HFF-Myc (cell line): ENCODE results near the gene ST8SIA2.

Source experiments
- DNase-seq: peaks from one replicate; pipeline ENCODE4 v3.0.0-alpha.2; 2011; ENCODE audit warnings: low read depth; ENCODE audit errors: extremely low read depth
- H3K4me3 ChIP-seq: replicated peaks from 2 replicates; pipeline ENCODE4 v1.5.1; 2011; ENCODE audit warnings: low read depth, mild to moderate bottlenecking, control low read depth, low read length
- TF ChIP-seq, protein P1 (sequence below): IDR thresholded peaks from 2 replicates; pipeline ENCODE4 v1.5.1; 2012; ENCODE audit warnings: mild to moderate bottlenecking, low read depth, low read length, control low read depth; ENCODE audit errors: missing control alignments

The ST8SIA2 gene

GRCh38 chr15:92365084-92365483, 28.6 kb upstream of the ST8SIA2 start:
- TF ChIP-seq, protein P1, sequence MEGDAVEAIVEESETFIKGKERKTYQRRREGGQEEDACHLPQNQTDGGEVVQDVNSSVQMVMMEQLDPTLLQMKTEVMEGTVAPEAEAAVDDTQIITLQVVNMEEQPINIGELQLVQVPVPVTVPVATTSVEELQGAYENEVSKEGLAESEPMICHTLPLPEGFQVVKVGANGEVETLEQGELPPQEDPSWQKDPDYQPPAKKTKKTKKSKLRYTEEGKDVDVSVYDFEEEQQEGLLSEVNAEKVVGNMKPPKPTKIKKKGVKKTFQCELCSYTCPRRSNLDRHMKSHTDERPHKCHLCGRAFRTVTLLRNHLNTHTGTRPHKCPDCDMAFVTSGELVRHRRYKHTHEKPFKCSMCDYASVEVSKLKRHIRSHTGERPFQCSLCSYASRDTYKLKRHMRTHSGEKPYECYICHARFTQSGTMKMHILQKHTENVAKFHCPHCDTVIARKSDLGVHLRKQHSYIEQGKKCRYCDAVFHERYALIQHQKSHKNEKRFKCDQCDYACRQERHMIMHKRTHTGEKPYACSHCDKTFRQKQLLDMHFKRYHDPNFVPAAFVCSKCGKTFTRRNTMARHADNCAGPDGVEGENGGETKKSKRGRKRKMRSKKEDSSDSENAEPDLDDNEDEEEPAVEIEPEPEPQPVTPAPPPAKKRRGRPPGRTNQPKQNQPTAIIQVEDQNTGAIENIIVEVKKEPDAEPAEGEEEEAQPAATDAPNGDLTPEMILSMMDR: no peak
- H3K4me3 ChIP-seq: no peak overlapping the region
- no peak for DNase-seq

DNA sequence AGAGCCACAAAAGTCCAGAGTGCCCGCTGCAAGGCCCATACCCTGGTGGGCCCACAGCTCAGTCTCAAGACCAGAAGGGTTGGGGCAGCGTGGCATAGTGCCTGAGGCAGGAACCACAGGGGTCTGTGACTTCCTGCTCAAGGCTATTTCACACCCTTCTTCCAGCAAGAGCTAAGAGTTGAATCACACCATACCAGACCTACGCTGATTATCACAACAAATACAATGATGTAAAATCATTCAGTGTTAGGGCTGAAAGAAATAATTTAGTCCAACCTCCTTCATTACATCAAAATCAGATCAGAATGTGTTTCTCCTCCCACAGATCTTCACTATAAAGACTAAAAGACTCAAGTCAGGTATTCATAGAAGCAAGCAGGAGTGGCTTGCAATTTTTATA, 27.8 kb upstream of the ST8SIA2 start:
- TF ChIP-seq, protein P1: no peak
- no peak overlapping the region for H3K4me3 ChIP-seq
- no peak for DNase-seq

- TF ChIP-seq, protein P1: no peak
- H3K4me3 ChIP-seq: no peak overlapping the region
- no peak for DNase-seq
Observed at GRCh38 chr15:92366381-92366780, 27.3 kb upstream of the ST8SIA2 start.

- TF ChIP-seq, protein P1: no peak
- no peak overlapping the region for H3K4me3 ChIP-seq
- no peak for DNase-seq
Observed at GRCh38 chr15:92375057-92375456, 18.6 kb upstream of the ST8SIA2 start.

DNA sequence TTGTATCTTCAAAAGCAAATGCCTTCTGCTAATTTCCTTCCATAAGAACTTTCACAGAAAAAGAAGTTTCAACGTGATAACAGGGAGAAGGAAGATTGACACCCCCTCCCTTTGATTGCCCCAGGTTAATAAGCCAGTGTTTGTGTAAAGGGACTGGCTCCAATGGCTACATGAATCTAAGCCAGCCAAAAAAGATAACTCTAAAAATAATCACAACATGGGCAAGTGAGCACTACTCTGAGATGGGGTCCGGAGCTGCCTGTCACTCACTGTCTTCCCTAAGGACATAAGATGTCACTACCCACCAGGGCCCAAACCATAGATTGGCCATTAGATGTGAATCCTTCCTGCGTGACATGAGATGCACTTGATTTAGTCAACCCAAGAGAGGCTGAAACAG, 17.6 kb upstream of the ST8SIA2 start:
- DNase-seq: no peak
- TF ChIP-seq, protein P1: no peak
- H3K4me3 ChIP-seq: no peak overlapping the region

DNA sequence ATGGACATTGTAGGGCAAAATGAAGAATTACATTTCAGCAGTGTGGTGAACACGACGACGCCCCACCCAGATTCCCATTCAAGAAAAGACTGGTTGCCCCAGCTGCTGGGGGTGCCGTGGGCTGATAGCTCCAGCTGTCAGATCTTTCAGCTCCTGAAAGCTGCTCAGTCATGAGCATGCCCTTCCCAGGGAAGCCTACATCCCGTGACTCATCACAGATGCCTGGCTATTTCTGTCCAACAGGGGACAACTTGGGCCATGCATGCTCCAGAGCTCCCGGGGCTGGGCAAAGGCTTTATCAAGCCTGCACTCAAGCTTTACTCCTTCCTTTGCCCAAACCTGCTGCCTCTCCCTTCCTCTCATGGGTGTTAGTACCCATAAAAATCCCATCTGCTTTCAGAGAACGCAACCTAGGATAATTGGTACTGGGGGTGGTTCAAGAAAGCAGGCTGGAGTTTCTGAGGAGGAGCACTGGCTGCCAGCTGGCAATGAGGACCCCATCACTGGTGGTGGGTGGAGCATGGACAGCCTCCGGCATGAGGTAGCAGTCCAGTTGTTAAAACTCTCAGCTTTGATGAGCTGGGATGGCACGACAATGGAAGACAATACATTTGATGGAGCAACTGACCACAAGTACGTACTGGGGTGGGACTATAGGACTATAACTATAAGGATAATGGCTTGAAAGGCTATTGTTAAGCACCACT, 16.4 kb upstream of the ST8SIA2 start:
- no peak for DNase-seq
- TF ChIP-seq, protein P1: no peak

GRCh38 chr15:92383519-92384324, 10.0 kb upstream of the ST8SIA2 start:
- DNase-seq: no peak
- TF ChIP-seq, protein P1: peak; percentile 74
- no peak overlapping the region for H3K4me3 ChIP-seq

More for the DNA sequence above, 16.4 kb upstream of the ST8SIA2 start:
- H3K4me3 ChIP-seq: no peak overlapping the region
